Breast epithelium (tissue), 4 donors: ENCODE data around the gene NEURL1B. TPM values are rescaled to one million over a fixed set of nuclear protein-coding genes. Genes with fewer than 3 reads are reported as not detected.
A peak's percentile ranks its signal among the peaks of the same experiment; 100 is the strongest.
"Not testable (repeated sequence)": the region's sequence is repeated elsewhere in the genome, so short reads cannot be mapped to it uniquely, and the experiment has no call there.

Experiments used
- DNase-seq, 2 donors: peaks; one replicate each; pipeline ENCODE4 v3.0.0-alpha.2; 2019; ENCODE audit warnings: low spot score in 2 of 2
- H3K27ac ChIP-seq, 2 donors: fragments of 200-600 bp; sonication (generic) in 1 of 2; one replicate each; pipeline ENCODE4 v1.5.1; 2016 to 2019; ENCODE audit warnings: mild to moderate bottlenecking in 1 of 2
- H3K27me3 ChIP-seq, 2 donors: fragments of 200-600 bp; sonication (generic) in 1 of 2; one replicate each; pipeline versions ENCODE4 v1.5.1 to v1.6.0; 2017 to 2019; ENCODE audit warnings: control low read depth in 1 of 2, mild to moderate bottlenecking in 1 of 2
- H3K36me3 ChIP-seq: fragments of 200-600 bp; one replicate; pipeline ENCODE4 v1.5.1; 2019
- H3K4me1 ChIP-seq, 2 donors: fragments of 200-600 bp; sonication (generic); one replicate each; pipeline ENCODE4 v1.5.1; 2016 to 2019; ENCODE audit warnings: control low read depth in 1 of 2
- H3K4me3 ChIP-seq, 3 donors: fragments of 200-600 bp; sonication (generic); 1 replicate in 2 of 3; 2 replicates in 1 of 3; pipeline ENCODE4 v1.5.1; 2016 to 2019; ENCODE audit warnings: mild to moderate bottlenecking in 3 of 3, moderate library complexity in 2 of 3
- H3K9me3 ChIP-seq, 2 donors: fragments of 200-600 bp; sonication (generic) in 1 of 2; one replicate each; pipeline ENCODE4 v1.5.1; 2016 to 2019; ENCODE audit warnings: control low read depth in 1 of 2
- CTCF ChIP-seq, 3 donors: fragments of 450-650 bp; IDR thresholded peaks; one replicate each; pipeline ENCODE4 v1.5.1; 2016 to 2017; ENCODE audit warnings: antibody characterized with exemption in 3 of 3, mild to moderate bottlenecking in 3 of 3, moderate library complexity in 3 of 3
- POLR2A ChIP-seq: fragments of 450-650 bp; IDR thresholded peaks from one replicate; pipeline ENCODE4 v1.6.1; 2016; ENCODE audit warnings: antibody characterized with exemption, mild to moderate bottlenecking, moderate library complexity
- POLR2AphosphoS5 ChIP-seq, 3 donors: sonication (generic); formaldehyde crosslinking; IDR thresholded peaks; one replicate each; pipeline ENCODE4 v1.6.1; 2017; ENCODE audit warnings: antibody characterized with exemption in 3 of 3
- intact Hi-C: fragments of 100-400 bp; cut with DNase I; formaldehyde crosslinking; loops from one replicate; pipeline ENCODE4 v1.15.1; 2023; ENCODE audit warnings: low total_unique reads
- total RNA-seq, 3 donors: library from RNA; depleted of rRNA; stranded (reverse); fragments of >200 nt; gene quantifications; one replicate each; pipeline ENCODE4 v1.1.0, GENCODE V29; 2016

NEURL1B gene
- total RNA-seq, 3 donors from 2014 or later = 6.3 to 17.0 (median 9.9) TPM

DNA sequence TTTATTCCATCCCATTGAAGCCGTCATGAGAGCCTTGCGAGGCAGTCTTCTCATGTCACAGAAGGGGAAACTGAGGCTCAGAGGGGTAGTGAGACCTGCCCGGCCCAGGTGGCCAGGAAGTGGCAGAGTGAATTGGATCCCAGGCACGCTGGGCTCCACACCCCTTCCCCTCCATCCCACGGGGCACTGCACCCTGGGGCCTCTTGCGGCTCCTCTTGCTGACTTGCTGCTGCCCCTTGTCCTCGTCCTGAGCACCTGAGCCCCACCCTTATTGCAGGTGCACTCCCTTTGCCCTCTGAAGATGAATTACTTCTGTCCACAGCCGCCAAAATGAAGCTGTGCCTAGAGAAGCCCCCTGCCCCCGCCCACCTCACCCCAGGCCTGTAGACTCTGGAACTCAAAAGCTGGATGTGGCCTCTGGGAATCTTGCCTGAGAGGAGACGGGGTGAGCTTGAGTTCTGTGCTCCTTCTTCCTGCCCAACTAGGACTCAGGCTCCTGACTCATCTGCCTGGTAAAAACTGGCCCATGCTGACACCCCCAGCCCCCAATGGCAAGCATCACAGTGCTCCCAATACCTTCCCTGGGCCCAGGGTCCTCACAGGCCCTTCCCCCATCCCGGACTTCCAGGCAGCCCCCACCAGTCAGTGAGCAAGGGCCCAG lies 6.4 kb downstream of the NEURL1B start:
- intact Hi-C loops = no loop called here
- no peaks in the 10 kb centered on the region for H3K4me1 ChIP-seq
- H3K27me3 ChIP-seq = no peaks in the 10 kb centered on the region
- H3K36me3 ChIP-seq = no peaks in the 10 kb centered on the region
- H3K4me3 ChIP-seq = no peak overlapping the region
- no peaks in the 10 kb centered on the region for H3K9me3 ChIP-seq
- peak overlapping the region in 1 of 2 donors; percentile 35 for H3K27ac ChIP-seq
- TF ChIP-seq CTCF (IDR thresholded peaks at IDR 0.05) (no peak), POLR2AphosphoS5 (IDR thresholded peaks at IDR 0.05) (no peak), POLR2A (no peak)
- DNase-seq = no peak

GRCh38 chr5:172648013-172648381 lies 6.9 kb downstream of the NEURL1B start:
- no peak for DNase-seq
- Histone ChIP-seq H3K36me3 (no peaks in the 10 kb centered on the region), H3K9me3 (no peaks in the 10 kb centered on the region), H3K27me3 (no peaks in the 10 kb centered on the region), H3K4me1 (no peaks in the 10 kb centered on the region), H3K27ac (peak overlapping the region in 1 of 2 donors; percentile 35), H3K4me3 (no peak overlapping the region)
- TF ChIP-seq CTCF (IDR thresholded peaks at IDR 0.05) (no peak), POLR2AphosphoS5 (IDR thresholded peaks at IDR 0.05) (no peak), POLR2A (no peak)
- intact Hi-C loops = no loop called here

GRCh38 chr5:172648755-172649154 lies 7.7 kb downstream of the NEURL1B start:
- H3K9me3 ChIP-seq = no peaks in the 10 kb centered on the region
- no peak overlapping the region for H3K4me3 ChIP-seq
- no peaks in the 10 kb centered on the region for H3K4me1 ChIP-seq
- no peaks in the 10 kb centered on the region for H3K36me3 ChIP-seq
- no peak for DNase-seq
- intact Hi-C loops = no loop called here
- TF ChIP-seq CTCF (IDR thresholded peaks at IDR 0.05) (no peak), POLR2A (no peak), POLR2AphosphoS5 (IDR thresholded peaks at IDR 0.05) (no peak)
- H3K27me3 ChIP-seq = no peaks in the 10 kb centered on the region
- peak overlapping the region in 1 of 2 donors; percentile 25 for H3K27ac ChIP-seq

DNA sequence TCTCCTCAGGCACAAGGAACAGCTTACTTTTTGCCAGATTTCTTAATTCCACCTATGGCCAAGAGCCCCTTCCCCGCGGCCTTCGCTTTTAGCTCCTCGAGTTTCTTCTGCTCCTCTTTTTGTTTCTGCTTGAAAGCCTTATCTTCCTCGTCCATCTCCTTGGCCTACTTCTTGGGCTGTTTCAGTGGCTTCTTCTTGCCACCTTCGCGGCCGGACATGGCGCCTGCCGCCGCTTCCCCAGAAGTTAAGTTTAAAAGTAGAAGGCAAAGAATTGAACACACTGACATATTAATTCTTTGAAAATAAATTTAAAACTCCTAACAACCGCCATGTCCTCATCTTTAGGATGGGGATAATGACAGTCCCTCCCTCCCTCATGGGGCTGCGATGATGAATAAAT lies 15.4 kb downstream of the NEURL1B start:
- H3K4me3 ChIP-seq, H3K4me1 ChIP-seq, H3K36me3 ChIP-seq, intact Hi-C loops, H3K27me3 ChIP-seq, DNase-seq: not testable (repeated sequence)
- peaks cover 14 to 17% of the 10 kb centered on the region in 2 donors for H3K9me3 ChIP-seq
- peak overlapping the region in 1 of 2 donors; percentile 16 for H3K27ac ChIP-seq

DNA sequence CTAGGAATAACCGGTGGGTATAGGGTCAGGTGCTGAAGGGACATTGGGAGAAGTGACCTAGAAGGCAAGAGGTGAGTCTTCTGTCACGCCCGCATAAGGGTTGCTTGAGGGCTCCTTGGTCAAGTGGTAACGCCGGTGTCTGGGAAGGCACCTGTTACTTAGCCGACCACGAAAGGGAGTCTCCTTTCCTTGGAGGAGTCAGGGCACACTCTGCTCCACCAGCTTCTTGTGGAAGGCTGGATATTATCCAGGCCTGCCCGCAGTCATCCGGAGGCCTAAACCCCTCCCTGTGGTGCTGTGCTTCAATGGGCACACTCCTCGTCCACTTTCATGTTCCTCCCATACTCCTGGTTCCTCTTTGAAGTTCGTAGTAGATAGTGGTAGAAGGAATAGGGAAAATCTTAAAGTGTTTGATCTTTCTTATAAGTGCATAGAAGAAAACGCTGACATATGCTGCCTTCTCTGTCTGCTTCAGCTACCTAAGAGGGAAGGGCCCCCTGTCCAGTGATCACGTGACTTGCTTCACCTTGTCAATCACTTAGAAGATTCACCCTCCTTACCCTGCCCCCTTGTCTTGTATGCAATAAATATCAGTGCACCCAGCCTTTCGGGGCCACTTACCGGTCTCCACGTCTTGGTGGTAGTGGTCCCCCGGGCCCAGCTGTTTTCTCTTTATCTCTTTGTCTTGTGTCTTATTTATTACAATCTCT lies 16.6 kb downstream of the NEURL1B start:
- Histone ChIP-seq H3K9me3 (peaks cover 14 to 17% of the 10 kb centered on the region in 2 donors), H3K27ac (peak overlapping the region; percentile 4 to 65)
- H3K36me3 ChIP-seq, DNase-seq, intact Hi-C loops, H3K4me3 ChIP-seq, H3K4me1 ChIP-seq, H3K27me3 ChIP-seq: not testable (repeated sequence)

- Histone ChIP-seq H3K27ac (peak overlapping the region; percentile 65 to 85), H3K4me1 (no peaks in the 10 kb centered on the region), H3K9me3 (peaks cover 14 to 17% of the 10 kb centered on the region in 2 donors), H3K4me3 (no peak overlapping the region), H3K36me3 (no peaks in the 10 kb centered on the region), H3K27me3 (no peaks in the 10 kb centered on the region)
- no peak for TF ChIP-seq POLR2A
- no peak for TF ChIP-seq POLR2AphosphoS5 (IDR thresholded peaks at IDR 0.05)
- no peak for TF ChIP-seq CTCF (IDR thresholded peaks at IDR 0.05)
- no peak for DNase-seq
- intact Hi-C loops = no loop called here
Observed at GRCh38 chr5:172658391-172658790, 17.3 kb downstream of the NEURL1B start.
